Liver (tissue), 9 donors: Measurements from ENCODE around the gene PDE9A. TPM values are rescaled to one million over a fixed set of nuclear protein-coding genes. Genes with fewer than 3 reads are reported as not detected.

Experiments
- DNase-seq: peaks from one replicate; pipeline ENCODE4 v3.0.0-alpha.2; 2017; ENCODE audit warnings: low spot score
- H3K27ac ChIP-seq, 2 donors: one replicate each; pipeline ENCODE4 v1.7.0; 2013; ENCODE audit warnings: inconsistent platforms in 2 of 2, low read length in 2 of 2, control low read depth in 1 of 2, low read depth in 1 of 2, mild to moderate bottlenecking in 1 of 2
- H3K27me3 ChIP-seq, 4 donors: one replicate each; pipeline versions ENCODE4 v1.6.1 to v1.7.0; 2013; ENCODE audit warnings: low read length in 3 of 4, inconsistent platforms in 1 of 4, mild to moderate bottlenecking in 1 of 4, moderate library complexity in 1 of 4; ENCODE audit not compliant: control insufficient read depth in 4 of 4, insufficient read depth in 4 of 4
- H3K36me3 ChIP-seq, 4 donors: one replicate each; pipeline versions ENCODE4 v1.6.1 to v1.7.0; 2013; ENCODE audit warnings: low read length in 3 of 4, mild to moderate bottlenecking in 3 of 4, low read depth in 1 of 4, moderate library complexity in 1 of 4; ENCODE audit not compliant: control insufficient read depth in 4 of 4, insufficient read depth in 3 of 4
- H3K4me1 ChIP-seq, 4 donors: one replicate each; pipeline versions ENCODE4 v1.6.1 to v1.7.0; 2013; ENCODE audit warnings: low read length in 3 of 4, mild to moderate bottlenecking in 3 of 4, moderate library complexity in 1 of 4; ENCODE audit not compliant: control insufficient read depth in 4 of 4, insufficient read depth in 4 of 4
- H3K4me3 ChIP-seq, 3 donors: one replicate each; pipeline versions ENCODE4 v1.6.1 to v1.7.0; 2013; ENCODE audit warnings: low read length in 3 of 3, control low read depth in 1 of 3, low read depth in 1 of 3, mild to moderate bottlenecking in 1 of 3
- H3K9ac ChIP-seq, 2 donors: one replicate each; pipeline ENCODE4 v1.7.0; 2013; ENCODE audit warnings: low read length in 2 of 2, mild to moderate bottlenecking in 2 of 2, moderate library complexity in 2 of 2, control low read depth in 1 of 2, low read depth in 1 of 2
- H3K9me3 ChIP-seq, 4 donors: one replicate each; pipeline versions ENCODE4 v1.6.1 to v1.7.0; 2013; ENCODE audit warnings: low read length in 3 of 4; ENCODE audit not compliant: control insufficient read depth in 4 of 4
- CTCF ChIP-seq: fragments of 150-350 bp; IDR thresholded peaks from 2 replicates; pipeline ENCODE4 v1.5.1; 2017; ENCODE audit warnings: improper control_type of control experiment, low read depth, low read length; ENCODE audit not compliant: missing input control
- FOXA2 ChIP-seq: IDR thresholded peaks from 2 replicates; pipeline ENCODE4 v1.6.1; 2016; ENCODE audit warnings: antibody characterized with exemption
- GABPA ChIP-seq, 2 donors: IDR thresholded peaks in 1 of 2; conservative IDR thresholded peaks in 1 of 2; 2 replicates each; pipeline ENCODE4 v1.6.1; 2016; ENCODE audit warnings: antibody characterized with exemption in 2 of 2, mild to moderate bottlenecking in 1 of 2, moderate library complexity in 1 of 2
- HNF4A ChIP-seq, 2 donors: conservative IDR thresholded peaks; 2 replicates each; pipeline ENCODE4 v1.6.1; 2016; ENCODE audit warnings: antibody characterized with exemption in 2 of 2, mild to moderate bottlenecking in 2 of 2
- HNF4G ChIP-seq: IDR thresholded peaks from 2 replicates; pipeline ENCODE4 v1.6.1; 2016; ENCODE audit warnings: antibody characterized with exemption
- JUND ChIP-seq, 2 donors: IDR thresholded peaks; 2 replicates each; pipeline ENCODE4 v1.6.1; 2016; ENCODE audit warnings: antibody characterized with exemption in 2 of 2
- MAX ChIP-seq: IDR thresholded peaks from 2 replicates; pipeline ENCODE4 v1.6.1; 2016; ENCODE audit warnings: antibody characterized with exemption
- NR2F2 ChIP-seq: IDR thresholded peaks from 2 replicates; pipeline ENCODE4 v1.6.1; 2016; ENCODE audit warnings: antibody characterized with exemption
- RAD21 ChIP-seq, 2 donors: IDR thresholded peaks; 2 replicates each; pipeline ENCODE4 v1.6.1; 2016; ENCODE audit warnings: antibody characterized with exemption in 2 of 2, mild to moderate bottlenecking in 2 of 2
- SP1 ChIP-seq: IDR thresholded peaks from 2 replicates; pipeline ENCODE4 v1.6.1; 2018; ENCODE audit warnings: antibody characterized with exemption, mild to moderate bottlenecking
- TAF1 ChIP-seq: conservative IDR thresholded peaks from 2 replicates; pipeline ENCODE4 v1.6.1; 2016; ENCODE audit warnings: antibody characterized with exemption, mild to moderate bottlenecking
- YY1 ChIP-seq: IDR thresholded peaks from 2 replicates; pipeline ENCODE4 v1.6.1; 2016; ENCODE audit warnings: antibody characterized with exemption, mild to moderate bottlenecking
- WGBS: extraction: QIAGEN DNeasy Blood & Tissue Kit; methylation state at CpG from one replicate; pipeline ENCODE4 v1.1.7; 2013; 5-methylcytosine and 5-hydroxymethylcytosine counted together
- polyA plus RNA-seq, 2 donors: library from polyadenylated mRNA; stranded (reverse) in 1 of 2; unstranded in 1 of 2; fragments of 200-250 nt in 1 of 2; fragments of >200 nt in 1 of 2; fragmentation: Nextera tagmentation in 1 of 2; extraction: Ambion mirVana in 1 of 2; gene quantifications; one replicate each; pipeline versions ENCODE4 v1.2.1 to v1.2.3, GENCODE V29; 2013 to 2015
- total RNA-seq, 2 donors: library from RNA; depleted of rRNA; stranded (reverse); fragments of >200 nt; gene quantifications; one replicate each; pipeline ENCODE4 v1.2.3, GENCODE V29; 2014
- TF ChIP-seq, protein P1 (sequence below): IDR thresholded peaks from 2 replicates; pipeline ENCODE4 v1.6.1; 2016; ENCODE audit warnings: antibody characterized with exemption
- TF ChIP-seq, protein P2 (sequence below): IDR thresholded peaks from 2 replicates; pipeline ENCODE4 v1.6.1; 2016; ENCODE audit warnings: antibody characterized with exemption
- donor health status: healthy.
- donor health status: healthy.
- donor health status: healthy.
- donor health status: healthy.
- donor health status: healthy.

PDE9A gene
- total and polyA plus RNA-seq, 4 donors = 1.5 to 4.2 (median 2.7) TPM

GRCh38 chr21:42650441-42651421 lies 2.7 kb upstream of the PDE9A start:
- no peak for DNase-seq

GRCh38 chr21:42651515-42652401 lies 1.7 kb upstream of the PDE9A start:
- Histone ChIP-seq H3K4me3 (no peak overlapping the region), H3K4me1 (peaks cover 4 to 15% (median 9%) of the 10 kb centered on the region in 4 donors), H3K27me3 (no peaks in the 10 kb centered on the region), H3K27ac (no peak overlapping the region), H3K36me3 (no peaks in the 10 kb centered on the region), H3K9ac (no peak overlapping the region), H3K9me3 (no peaks in the 10 kb centered on the region)
- TF ChIP-seq JUND (IDR thresholded peaks at IDR 0.05) (no peak), CTCF (no peak), GABPA (IDR thresholded peaks at IDR 0.05 in 1 of 2, conservative IDR thresholded peaks at IDR 0.05 in 1 of 2) (no peak), FOXA2 (no peak), SP1 (no peak), HNF4G (no peak), TAF1 (no peak), YY1 (no peak), MAX (no peak), NR2F2 (no peak), HNF4A (conservative IDR thresholded peaks at IDR 0.05) (no peak)
- TF ChIP-seq, protein P1, sequence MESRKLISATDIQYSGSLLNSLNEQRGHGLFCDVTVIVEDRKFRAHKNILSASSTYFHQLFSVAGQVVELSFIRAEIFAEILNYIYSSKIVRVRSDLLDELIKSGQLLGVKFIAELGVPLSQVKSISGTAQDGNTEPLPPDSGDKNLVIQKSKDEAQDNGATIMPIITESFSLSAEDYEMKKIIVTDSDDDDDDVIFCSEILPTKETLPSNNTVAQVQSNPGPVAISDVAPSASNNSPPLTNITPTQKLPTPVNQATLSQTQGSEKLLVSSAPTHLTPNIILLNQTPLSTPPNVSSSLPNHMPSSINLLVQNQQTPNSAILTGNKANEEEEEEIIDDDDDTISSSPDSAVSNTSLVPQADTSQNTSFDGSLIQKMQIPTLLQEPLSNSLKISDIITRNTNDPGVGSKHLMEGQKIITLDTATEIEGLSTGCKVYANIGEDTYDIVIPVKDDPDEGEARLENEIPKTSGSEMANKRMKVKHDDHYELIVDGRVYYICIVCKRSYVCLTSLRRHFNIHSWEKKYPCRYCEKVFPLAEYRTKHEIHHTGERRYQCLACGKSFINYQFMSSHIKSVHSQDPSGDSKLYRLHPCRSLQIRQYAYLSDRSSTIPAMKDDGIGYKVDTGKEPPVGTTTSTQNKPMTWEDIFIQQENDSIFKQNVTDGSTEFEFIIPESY = no peak
- DNase-seq = no peak
- 84% methylated on average over 16 of the region's 16 CpGs for WGBS

More at GRCh38 chr21:42650441-42651421, 2.7 kb upstream of the PDE9A start:
- H3K27me3 ChIP-seq = no peaks in the 10 kb centered on the region
- 84% methylated on average over 21 of the region's 21 CpGs for WGBS
- no peak overlapping the region for H3K27ac ChIP-seq
- no peaks in the 10 kb centered on the region for H3K9me3 ChIP-seq
- no peak overlapping the region for H3K4me3 ChIP-seq
- TF ChIP-seq GABPA (IDR thresholded peaks at IDR 0.05 in 1 of 2, conservative IDR thresholded peaks at IDR 0.05 in 1 of 2) (no peak), HNF4G (no peak), JUND (IDR thresholded peaks at IDR 0.05) (no peak), RAD21 (IDR thresholded peaks at IDR 0.05) (no peak)
- TF ChIP-seq, protein P2, sequence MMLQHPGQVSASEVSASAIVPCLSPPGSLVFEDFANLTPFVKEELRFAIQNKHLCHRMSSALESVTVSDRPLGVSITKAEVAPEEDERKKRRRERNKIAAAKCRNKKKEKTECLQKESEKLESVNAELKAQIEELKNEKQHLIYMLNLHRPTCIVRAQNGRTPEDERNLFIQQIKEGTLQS = no peak
- no peak overlapping the region for H3K9ac ChIP-seq
- H3K36me3 ChIP-seq = no peaks in the 10 kb centered on the region
- peaks cover 4 to 15% (median 9%) of the 10 kb centered on the region in 4 donors for H3K4me1 ChIP-seq
